ENCODE results near the gene PARD3B. TPM values are rescaled to one million over a fixed set of nuclear protein-coding genes. Genes with fewer than 3 reads are reported as not detected.

The PARD3B gene
- total and polyA plus RNA-seq, 8 donors = 1.8 to 42.6 (median 15.1) TPM

GRCh38 chr2:204892506-204893255 is 347.4 kb downstream of the PARD3B start:
- H3K36me3 ChIP-seq = no peaks in the 10 kb centered on the region
- H3K4me3 ChIP-seq = no peak overlapping the region
- no peaks in the 10 kb centered on the region for H3K27me3 ChIP-seq
- no peaks in the 10 kb centered on the region for H3K9me3 ChIP-seq
- peaks cover 0 to 10% (median 3%) of the 10 kb centered on the region in 4 donors for H3K4me1 ChIP-seq
- H3K27ac ChIP-seq = no peak overlapping the region
- 81 to 91% (median 89%) methylated on average over 1 of the region's 1 CpG for WGBS, 5 donors
- TF ChIP-seq CTCF (IDR thresholded peaks at IDR 0.05) (no peak), POLR2AphosphoS5 (IDR thresholded peaks at IDR 0.05) (no peak), EP300 (IDR thresholded peaks at IDR 0.05) (no peak), POLR2A (IDR thresholded peaks at IDR 0.05) (no peak)
- intact Hi-C loops (cut with DNase I; ENCODE audit: low total_unique reads) = no loop called here
- no peak for DNase-seq

GRCh38 chr2:204896146-204896545 is 350.9 kb downstream of the PARD3B start:
- intact Hi-C loops (cut with DNase I; ENCODE audit: low total_unique reads) = no loop called here
- no peaks in the 10 kb centered on the region for H3K36me3 ChIP-seq
- TF ChIP-seq POLR2A (IDR thresholded peaks at IDR 0.05) (no peak), CTCF (IDR thresholded peaks at IDR 0.05) (no peak), EP300 (IDR thresholded peaks at IDR 0.05) (no peak), POLR2AphosphoS5 (IDR thresholded peaks at IDR 0.05) (no peak)
- no peak overlapping the region for H3K4me3 ChIP-seq
- H3K9me3 ChIP-seq = no peaks in the 10 kb centered on the region
- no peaks in the 10 kb centered on the region for H3K27me3 ChIP-seq
- no peak for DNase-seq
- no peak overlapping the region for H3K27ac ChIP-seq
- 74 to 84% (median 78%) methylated on average over 4 of the region's 4 CpGs for WGBS, 5 donors
- peaks cover 0 to 17% (median 6%) of the 10 kb centered on the region in 4 donors for H3K4me1 ChIP-seq

GRCh38 chr2:204897561-204897960 is 352.3 kb downstream of the PARD3B start:
- no peaks in the 10 kb centered on the region for H3K36me3 ChIP-seq
- no peaks in the 10 kb centered on the region for H3K27me3 ChIP-seq
- no peak overlapping the region for H3K4me3 ChIP-seq
- TF ChIP-seq POLR2A (IDR thresholded peaks at IDR 0.05) (no peak), EP300 (IDR thresholded peaks at IDR 0.05) (no peak), POLR2AphosphoS5 (IDR thresholded peaks at IDR 0.05) (no peak), CTCF (IDR thresholded peaks at IDR 0.05) (no peak)
- no peak overlapping the region for H3K27ac ChIP-seq
- intact Hi-C loops (cut with DNase I; ENCODE audit: low total_unique reads) = no loop called here
- no peaks in the 10 kb centered on the region for H3K9me3 ChIP-seq
- WGBS, 5 donors = 38 to 70% (median 58%) methylated on average over 1 of the region's 1 CpG
- no peak for DNase-seq
- peaks cover 0 to 17% (median 6%) of the 10 kb centered on the region in 4 donors for H3K4me1 ChIP-seq

GRCh38 chr2:204898928-204899640 is 353.8 kb downstream of the PARD3B start:
- H3K4me1 ChIP-seq = peaks cover 0 to 17% (median 6%) of the 10 kb centered on the region in 4 donors
- no peak for DNase-seq
- H3K36me3 ChIP-seq = no peaks in the 10 kb centered on the region
- no peaks in the 10 kb centered on the region for H3K9me3 ChIP-seq
- H3K4me3 ChIP-seq = no peak overlapping the region
- no peaks in the 10 kb centered on the region for H3K27me3 ChIP-seq
- 91 to 98% (median 94%) methylated on average over 4 of the region's 4 CpGs for WGBS, 5 donors
- H3K27ac ChIP-seq = no peak overlapping the region
- intact Hi-C loops (cut with DNase I; ENCODE audit: low total_unique reads) = no loop called here
- TF ChIP-seq CTCF (IDR thresholded peaks at IDR 0.05) (no peak), POLR2A (IDR thresholded peaks at IDR 0.05) (no peak), EP300 (IDR thresholded peaks at IDR 0.05) (no peak), POLR2AphosphoS5 (IDR thresholded peaks at IDR 0.05) (no peak)

All from stomach (tissue), 9 donors.